Measurements from ENCODE around the gene ADGRE2. TPM values are rescaled to one million over a fixed set of nuclear protein-coding genes. Genes with fewer than 3 reads are reported as not detected.
A peak's percentile ranks its signal among the peaks of the same experiment; 100 is the strongest.
"Not testable (repeated sequence)": the region's sequence is repeated elsewhere in the genome, so short reads cannot be mapped to it uniquely, and the experiment has no call there.

The ADGRE2 gene
- total RNA-seq, 4 donors from 2014 or later = 8.1 to 14.3 (median 12.9) TPM

DNA sequence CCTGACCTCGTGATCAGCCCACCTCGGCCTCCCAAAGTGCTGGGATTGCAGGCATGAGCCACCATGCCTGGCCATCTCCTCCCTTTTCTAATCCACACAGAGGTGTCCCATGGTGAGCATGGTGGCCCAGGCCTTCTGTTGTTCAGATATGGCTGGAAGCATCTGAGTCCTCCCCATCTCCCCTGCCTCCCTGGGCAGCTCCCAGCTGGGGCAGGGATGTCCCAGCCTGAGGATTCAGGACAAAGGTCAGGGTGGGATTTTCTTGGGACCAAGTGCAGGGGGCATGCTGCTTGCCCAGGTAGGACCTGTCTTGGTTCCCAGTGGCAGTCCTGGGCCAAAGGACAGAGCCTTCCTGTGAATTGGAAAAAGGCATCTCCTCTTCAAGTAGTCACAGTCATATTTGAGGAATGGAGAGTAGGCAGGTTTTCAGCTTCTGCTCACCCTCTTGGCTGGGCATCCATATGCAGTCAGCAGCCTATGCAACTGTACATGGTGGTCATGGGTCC lies 10.8 kb downstream of the ADGRE2 start:
- no peaks in the 10 kb centered on the region for H3K27me3 ChIP-seq
- TF ChIP-seq POLR2AphosphoS5 (IDR thresholded peaks at IDR 0.05) = no peak
- no peak for TF ChIP-seq EP300 (IDR thresholded peaks at IDR 0.05)
- no peak for TF ChIP-seq POLR2A (IDR thresholded peaks at IDR 0.05)
- TF ChIP-seq CTCF (IDR thresholded peaks at IDR 0.05) = no peak
- H3K9me3 ChIP-seq = no peaks in the 10 kb centered on the region
- no peaks in the 10 kb centered on the region for H3K4me1 ChIP-seq
- 89% methylated on average over 2 of the region's 2 CpGs for WGBS
- peaks cover 6% of the 10 kb centered on the region for H3K36me3 ChIP-seq
- DNase-seq (ENCODE audit: low spot score in 2 of 2) = peak; percentile 34
- H3K27ac ChIP-seq = no peak overlapping the region
- no peak overlapping the region for H3K4me3 ChIP-seq

DNA sequence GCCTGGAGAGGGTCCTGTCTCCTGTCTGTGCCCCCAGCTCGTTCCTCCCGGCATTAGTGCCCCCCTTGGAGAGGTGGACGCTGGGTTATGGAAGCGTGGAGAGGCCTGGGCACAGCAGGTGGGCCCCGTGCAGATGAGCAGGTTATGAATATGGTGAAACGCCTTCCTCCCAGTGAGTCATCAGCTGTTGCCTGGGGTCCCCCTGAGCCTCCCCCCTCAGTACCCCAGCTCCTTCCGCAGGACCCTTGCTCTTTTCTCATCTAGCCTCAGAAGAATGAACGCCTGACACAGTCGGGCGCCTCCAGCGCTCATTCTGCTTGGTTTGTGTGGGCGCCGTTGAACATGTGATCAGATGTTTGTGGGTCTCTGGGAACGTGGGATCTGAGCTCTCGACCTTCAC lies 12.5 kb downstream of the ADGRE2 start:
- not testable (repeated sequence) for H3K4me1 ChIP-seq, H3K4me3 ChIP-seq, H3K9me3 ChIP-seq, H3K36me3 ChIP-seq, H3K27me3 ChIP-seq, H3K27ac ChIP-seq
- DNase-seq (ENCODE audit: low spot score in 2 of 2) = peak; percentile 17 to 44
- WGBS = 92% methylated on average over 13 of the region's 15 CpGs

DNA sequence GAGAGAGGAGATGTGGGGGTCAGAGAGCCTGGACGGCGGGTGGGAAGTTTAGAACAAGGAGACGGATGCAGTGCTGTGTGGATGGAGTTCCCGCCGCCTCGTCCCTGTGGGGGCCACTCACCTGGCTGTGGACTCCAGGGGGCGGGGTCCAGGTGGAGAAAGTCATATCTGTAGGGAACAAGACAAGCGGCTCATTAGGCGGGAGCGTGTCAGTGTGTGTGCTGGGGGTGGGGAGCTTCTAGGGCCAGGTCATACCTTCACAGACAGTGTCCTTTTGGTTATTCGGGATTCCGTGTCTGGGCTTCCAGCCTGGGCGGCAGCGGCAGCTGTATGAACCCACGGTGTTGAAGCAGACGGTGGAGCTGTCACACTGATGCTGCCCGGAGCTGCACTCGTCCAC lies 13.0 kb downstream of the ADGRE2 start:
- DNase-seq (ENCODE audit: low spot score in 2 of 2) = peak; percentile 41 to 56

GRCh38 chr19:14764401-14764800 lies 14.0 kb downstream of the ADGRE2 start:
- no peaks in the 10 kb centered on the region for H3K36me3 ChIP-seq
- H3K4me1 ChIP-seq = no peaks in the 10 kb centered on the region
- no peak overlapping the region for H3K27ac ChIP-seq
- TF ChIP-seq EP300 (IDR thresholded peaks at IDR 0.05) = no peak
- TF ChIP-seq POLR2A (IDR thresholded peaks at IDR 0.05) = no peak
- TF ChIP-seq CTCF (IDR thresholded peaks at IDR 0.05) = no peak
- no peak for TF ChIP-seq POLR2AphosphoS5 (IDR thresholded peaks at IDR 0.05)
- no peak overlapping the region for H3K4me3 ChIP-seq
- no peaks in the 10 kb centered on the region for H3K9me3 ChIP-seq
- WGBS = 84% methylated on average over 8 of the region's 9 CpGs
- peak in 1 of 2 donors; percentile 22 for DNase-seq (ENCODE audit: low spot score in 2 of 2)
- H3K27me3 ChIP-seq = no peaks in the 10 kb centered on the region

More for the DNA sequence above, 13.0 kb downstream of the ADGRE2 start:
- not testable (repeated sequence) for H3K4me3 ChIP-seq, H3K36me3 ChIP-seq, H3K27ac ChIP-seq, H3K4me1 ChIP-seq, H3K27me3 ChIP-seq, H3K9me3 ChIP-seq
- 90% methylated on average over 11 of the region's 18 CpGs for WGBS

- Histone ChIP-seq H3K9me3 (no peaks in the 10 kb centered on the region), H3K4me1 (no peaks in the 10 kb centered on the region), H3K4me3 (no peak overlapping the region), H3K27ac (no peak overlapping the region), H3K36me3 (no peaks in the 10 kb centered on the region), H3K27me3 (no peaks in the 10 kb centered on the region)
- TF ChIP-seq CTCF (IDR thresholded peaks at IDR 0.05) = no peak
- no peak for TF ChIP-seq POLR2AphosphoS5 (IDR thresholded peaks at IDR 0.05)
- no peak for TF ChIP-seq EP300 (IDR thresholded peaks at IDR 0.05)
- TF ChIP-seq POLR2A (IDR thresholded peaks at IDR 0.05) = no peak
- DNase-seq (ENCODE audit: low spot score in 2 of 2) = no peak
- WGBS = 84% methylated on average over 4 of the region's 4 CpGs
Observed at GRCh38 chr19:14763497-14764145, 14.7 kb downstream of the ADGRE2 start.

GRCh38 chr19:14762111-14762510 lies 16.2 kb downstream of the ADGRE2 start:
- H3K27ac ChIP-seq = no peak overlapping the region
- no peaks in the 10 kb centered on the region for H3K27me3 ChIP-seq
- no peaks in the 10 kb centered on the region for H3K9me3 ChIP-seq
- TF ChIP-seq POLR2A (IDR thresholded peaks at IDR 0.05) (no peak), EP300 (IDR thresholded peaks at IDR 0.05) (no peak), CTCF (IDR thresholded peaks at IDR 0.05) (no peak), POLR2AphosphoS5 (IDR thresholded peaks at IDR 0.05) (no peak)
- no peak overlapping the region for H3K4me3 ChIP-seq
- no peak for DNase-seq (ENCODE audit: low spot score in 2 of 2)
- 90% methylated on average over 2 of the region's 2 CpGs for WGBS
- no peaks in the 10 kb centered on the region for H3K4me1 ChIP-seq
- no peaks in the 10 kb centered on the region for H3K36me3 ChIP-seq

Data from suprapubic skin (tissue), 4 donors.